Measurements from ENCODE around the gene PIGR. TPM values are rescaled to one million over a fixed set of nuclear protein-coding genes. Genes with fewer than 3 reads are reported as not detected.

The PIGR gene
- total and polyA plus RNA-seq, 10 of the 15 experiments (the other 5 are each of a cell fraction or from before 2014, with no cell fraction given) = 0.96 to 7.6 (median 1.8) TPM

GRCh38 chr1:206918076-206918475 lies 28.2 kb downstream of the PIGR start:
- TF ChIP-seq BCLAF1 (IDR thresholded peaks at IDR 0.05) (no peak), MLLT1 (IDR thresholded peaks at IDR 0.05) (peak; percentile 27; the same call in 1 of the 2 replicates), HDGF (IDR thresholded peaks at IDR 0.05) (peak; percentile 59; the same call in 1 of the 2 replicates), LARP7 (IDR thresholded peaks at IDR 0.05) (0 out of 2 replicates have a peak, but pooled peaks have one; percentile 23)

More at GRCh38 chr1:206918076-206918475, 28.2 kb downstream of the PIGR start:
- SMC1A ChIA-PET (ENCODE audit: uncharacterized antibody, unreplicated experiment) = interaction anchor here (0.6 to 12.6 kb wide), 16 partner anchors 9 to 307 kb away, joined by 3 to 431 read pairs (median 4); partner anchors contain the start of gene IL10
- ATAC-seq (no peak), DNase-seq (ENCODE audit: low read depth, low spot score) (no peak), FAIRE-seq (no peak)
- H3K36me3 ChIP-seq (ENCODE audit: control insufficient read depth in 2 of 2, insufficient read depth in 2 of 2, low read length in 1 of 2) = peaks cover 0 to 20% of the 10 kb centered on the region in 2 experiments; a peak in 3 of 4 replicates
- no peaks in the 10 kb centered on the region for H3K9me3 ChIP-seq (replicated peaks; ENCODE audit: control insufficient read depth, insufficient read depth, low read length)
- CTCF ChIA-PET = interaction anchor here (0.6 to 12.9 kb wide), 19 partner anchors 13 to 1252 kb away, joined by 3 to 643 read pairs (median 5); partner anchors contain the start of genes DYRK3, FCAMR and IL20
- intact Hi-C loops (cut with micrococcal nuclease; ENCODE audit: unreplicated experiment) (loop anchor here (10.0 kb wide), 1 partner anchor 413 kb away; the partner anchor contains the start of gene RASSF5), in situ Hi-C loops (cut with MboI) (no loop called here)
- H3K4me2 ChIP-seq (ENCODE audit: control insufficient read depth, insufficient read depth) = peak overlapping the region; percentile 95
- peaks cover 39% of the 10 kb centered on the region for H3K4me1 ChIP-seq (ENCODE audit: control insufficient read depth, insufficient read depth, low read length)
- H3K79me2 ChIP-seq (ENCODE audit: control insufficient read depth, insufficient read depth, low read length) = peaks cover 90% of the 10 kb centered on the region
- H3K4me3 ChIP-seq = peak overlapping the region; percentile 86
- POLR2A ChIA-PET = interaction anchor here (0.9 to 12.2 kb wide), 8 partner anchors 13 to 204 kb away, joined by 3 to 222 read pairs (median 4); no protein-coding TSS in a partner anchor
- no peaks in the 10 kb centered on the region for H3K27me3 ChIP-seq (replicated peaks in 1 of 2; ENCODE audit: control insufficient read depth in 2 of 2, insufficient read depth in 2 of 2, low read length in 1 of 2)
- H2AFZ ChIP-seq (ENCODE audit: control insufficient read depth, low read depth, low read length) = no peak overlapping the region
- 38% methylated on average over 3 of the region's 3 CpGs for WGBS (ENCODE audit: insufficient coverage, insufficient replicate concordance, low lambda C conversion rate, missing lambda C conversion rate)
- peak overlapping the region; percentile 99 for H3K27ac ChIP-seq (ENCODE audit: control insufficient read depth, insufficient read depth)
- peaks cover 7% of the 10 kb centered on the region for H4K20me1 ChIP-seq (ENCODE audit: control insufficient read depth, insufficient read depth)
- H3K9ac ChIP-seq (ENCODE audit: control insufficient read depth, insufficient read depth, low read length) = peak overlapping the region; percentile 94
- no TSS peak for BruUV-seq (replicated peaks)
- RAD21 ChIA-PET (ENCODE audit: unreplicated experiment) = interaction anchor here (0.6 to 12.9 kb wide), 12 partner anchors 13 to 281 kb away, joined by 3 to 371 read pairs (median 5); partner anchors contain the start of genes IL19 and IL20
